Stimulated activated CD4-positive, alpha-beta T cell treated with anti-CD3 and anti-CD28 coated beads, Interleukin-4, amount 100 ng/mL, for 24 hours (primary cell): ENCODE results near the gene RAB37.
A peak's percentile ranks its signal among the peaks of the same experiment; 100 is the strongest.

Source experiments
- DNase-seq: peaks from one replicate; pipeline ENCODE4 v3.0.0-alpha.2; 2020

RAB37 gene

DNA sequence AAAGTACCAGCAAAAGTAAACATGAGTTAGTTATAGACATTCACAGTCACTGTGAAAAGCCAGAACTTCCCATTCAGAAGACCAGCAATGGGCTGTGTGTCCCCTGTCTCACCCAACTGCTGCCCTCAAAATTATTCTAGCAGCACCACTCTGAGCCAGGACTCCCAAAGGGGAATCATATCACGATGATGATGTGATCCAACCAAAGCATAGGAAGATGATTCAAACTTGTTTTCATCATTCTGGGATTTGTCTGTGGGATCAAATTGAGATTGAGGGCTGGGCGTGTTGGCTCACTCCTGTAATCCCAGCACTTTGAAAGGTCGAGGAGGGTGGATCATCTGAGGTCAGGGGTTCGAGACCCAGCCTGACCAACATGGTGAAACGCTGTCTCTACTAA lies 45.5 kb downstream of the RAB37 start:
- DNase-seq = no peak

DNA sequence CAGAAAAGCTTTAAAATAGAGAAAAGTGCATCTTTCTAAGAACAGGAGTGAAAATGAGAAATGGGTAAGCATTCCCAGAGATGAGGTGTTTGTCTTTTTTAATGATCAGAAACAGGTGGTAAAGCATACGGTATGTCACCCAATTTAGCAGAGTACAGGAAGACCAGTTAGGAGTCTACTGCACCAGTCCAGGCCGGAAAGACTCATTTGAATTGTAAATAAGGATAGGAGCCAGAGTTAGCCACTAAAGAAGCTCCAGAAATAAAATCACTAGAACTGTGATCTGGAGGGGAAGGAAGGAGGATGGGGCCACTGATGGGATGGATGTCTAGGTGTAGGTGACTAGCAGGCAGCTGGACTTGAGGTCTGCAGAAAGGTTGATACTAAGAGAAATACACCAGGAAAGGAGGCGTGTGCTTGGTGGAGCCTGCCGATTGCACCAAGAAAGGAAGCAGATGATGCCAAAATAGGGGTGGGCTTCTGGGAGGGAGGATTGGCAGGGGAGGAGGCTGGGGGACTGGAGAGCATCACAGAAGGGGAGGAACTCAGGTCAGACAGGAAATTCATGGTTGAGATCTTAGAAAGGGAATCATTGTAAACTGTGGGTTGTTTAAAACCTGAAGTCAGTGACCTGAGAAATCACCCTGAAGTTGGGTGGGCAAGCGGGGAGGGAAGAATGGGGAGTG lies 47.2 kb downstream of the RAB37 start:
- DNase-seq = no peak

DNA sequence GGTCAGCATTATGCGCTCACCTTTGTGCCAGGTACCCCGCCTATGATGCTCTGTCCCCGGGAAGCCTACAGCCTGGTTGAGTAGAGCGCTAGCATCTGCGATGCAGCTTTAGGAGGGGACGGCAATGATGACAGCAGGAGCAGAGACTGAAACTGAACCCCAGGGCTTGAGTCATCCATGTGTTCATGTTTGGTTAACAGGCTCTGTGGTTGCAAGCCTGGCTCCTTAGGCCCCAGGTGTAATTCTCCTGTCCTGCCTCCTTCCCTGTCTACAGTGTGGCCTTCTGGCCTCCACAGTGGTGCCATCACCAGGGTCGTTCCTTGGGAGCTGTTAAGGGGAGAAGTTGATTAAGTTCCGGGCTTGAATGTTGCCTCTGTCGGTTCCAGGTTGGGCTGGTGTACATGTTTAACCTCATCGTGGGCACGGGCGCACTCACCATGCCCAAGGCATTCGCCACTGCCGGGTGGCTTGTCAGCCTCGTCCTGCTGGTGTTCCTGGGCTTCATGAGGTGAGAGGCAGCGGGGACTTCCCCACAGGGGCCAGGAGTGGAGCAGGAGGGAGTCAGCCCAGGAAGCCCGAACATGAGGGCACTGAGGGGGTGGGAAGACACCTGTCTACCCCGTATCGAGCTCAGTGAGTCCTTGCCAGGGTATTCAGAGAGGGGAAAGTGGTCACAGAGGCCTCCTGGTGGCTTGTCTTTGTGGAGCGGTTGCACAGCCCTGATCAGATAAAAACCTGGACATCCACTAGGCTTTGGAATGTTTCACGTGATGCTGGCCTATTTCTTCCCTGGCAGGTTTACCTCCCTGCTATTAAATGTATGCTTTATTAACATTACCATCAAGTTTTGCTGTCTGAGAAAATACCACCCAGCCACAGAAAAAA lies 48.3 kb downstream of the RAB37 start:
- DNase-seq = peak; percentile 42

GRCh38 chr17:74785981-74786360 lies 48.9 kb downstream of the RAB37 start:
- DNase-seq = no peak

DNA sequence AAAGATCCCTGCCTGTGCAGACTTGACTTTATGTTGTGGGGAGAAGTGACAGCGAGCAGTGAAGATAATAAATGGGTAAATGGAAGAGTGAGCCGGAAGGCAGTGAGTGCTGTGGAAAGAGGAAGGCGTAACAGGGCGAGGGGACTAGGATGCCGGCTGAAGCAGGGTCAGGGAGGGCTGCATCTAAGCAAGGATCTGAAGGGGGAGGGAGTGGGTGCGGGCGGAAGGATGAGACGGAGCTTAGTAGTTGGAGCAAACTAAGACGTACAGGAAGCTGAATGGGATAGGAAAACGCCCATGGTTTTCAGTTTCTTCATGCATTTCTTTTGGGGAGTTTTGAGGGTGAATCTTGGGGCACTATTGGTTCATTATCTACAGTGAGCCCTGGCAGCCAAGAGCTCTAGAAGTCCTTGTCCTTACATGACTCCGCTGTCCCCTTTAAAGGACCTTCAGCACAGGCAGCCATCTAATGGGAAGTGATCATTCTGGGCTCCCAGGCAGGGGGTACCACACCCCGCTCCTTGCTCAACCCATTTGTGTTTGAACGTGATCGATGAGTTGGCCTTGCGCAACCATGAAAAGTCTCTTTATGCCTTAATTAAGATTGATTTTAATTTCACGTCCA lies 49.5 kb downstream of the RAB37 start:
- DNase-seq = no peak

- no peak for DNase-seq
Observed at GRCh38 chr17:74790161-74791058, 53.4 kb downstream of the RAB37 start.

GRCh38 chr17:74792586-74793105 lies 55.6 kb downstream of the RAB37 start:
- DNase-seq = no peak

DNA sequence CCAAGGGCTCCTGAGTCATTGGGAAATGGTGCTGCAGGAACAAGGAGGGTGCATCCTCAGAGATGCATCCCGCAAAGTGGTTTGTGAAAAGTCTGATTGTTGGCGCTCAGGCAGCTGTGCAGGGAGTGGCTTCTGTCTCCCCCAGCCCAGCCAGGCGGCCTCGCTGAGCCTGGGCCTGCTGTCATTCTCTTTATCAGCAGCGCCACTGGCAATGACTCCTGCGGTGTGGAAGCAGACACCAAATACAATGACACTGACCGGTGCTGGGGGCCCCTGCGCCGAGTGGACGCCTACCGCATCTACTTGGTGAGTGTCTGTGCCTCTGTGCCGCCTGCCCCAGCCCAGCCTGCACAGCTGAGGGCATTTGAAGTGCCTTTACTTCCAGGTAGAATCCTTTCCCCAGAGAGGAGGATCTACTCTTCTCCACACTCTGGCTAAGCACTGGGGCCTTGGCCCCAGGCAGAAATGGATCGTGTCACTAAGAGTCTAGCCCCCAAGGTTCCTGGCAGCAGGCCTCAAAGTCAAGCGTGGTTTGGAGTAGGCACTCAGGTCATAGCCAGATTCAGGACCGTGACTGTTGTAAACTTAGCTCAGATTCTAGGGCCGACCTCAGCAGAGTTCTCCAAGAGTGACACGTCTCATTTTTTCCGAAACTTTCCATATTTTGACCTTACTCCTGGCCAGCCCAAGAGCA lies 58.4 kb downstream of the RAB37 start:
- no peak for DNase-seq

- DNase-seq = no peak
Observed at GRCh38 chr17:74796211-74796610, 59.2 kb downstream of the RAB37 start.

- DNase-seq = no peak
Observed at GRCh38 chr17:74796866-74797265, 59.8 kb downstream of the RAB37 start.
